Smooth muscle cell (in vitro differentiated cells): ENCODE measurements around the gene SOX8. TPM values are rescaled to one million over a fixed set of nuclear protein-coding genes. Genes with fewer than 3 reads are reported as not detected.

Experiments used
- DNase-seq: peaks from one replicate; lab custom pipeline; 2025; ENCODE audit not compliant: unreplicated experiment; lab: John Stamatoyannopoulos, UW
- H2AFZ ChIP-seq: fragments of 200-600 bp; sonication (generic); 2 replicates; pipeline ENCODE4 v1.6.0; 2016; ENCODE audit warnings: antibody characterized with exemption, low read depth, mild to moderate bottlenecking
- H3F3A ChIP-seq: fragments of 200-600 bp; sonication (generic); 2 replicates; pipeline ENCODE4 v1.6.0; 2017; ENCODE audit warnings: antibody characterized with exemption, low read depth
- H3K27ac ChIP-seq: fragments of 200-600 bp; sonication (generic); 2 replicates; pipeline ENCODE4 v1.5.1; 2016; ENCODE audit warnings: low read depth, mild to moderate bottlenecking
- H3K27me3 ChIP-seq: fragments of 200-600 bp; sonication (generic); 2 replicates; pipeline ENCODE4 v1.6.1; 2016; ENCODE audit warnings: low read depth, mild to moderate bottlenecking
- H3K36me3 ChIP-seq: fragments of 200-600 bp; sonication (generic); 2 replicates; pipeline ENCODE4 v1.5.1; 2016; ENCODE audit warnings: low read depth
- H3K4me1 ChIP-seq: fragments of 200-600 bp; sonication (generic); 2 replicates; pipeline ENCODE4 v1.5.1; 2016; ENCODE audit warnings: low read depth
- H3K4me2 ChIP-seq: fragments of 200-600 bp; sonication (generic); 2 replicates; pipeline ENCODE4 v1.6.0; 2016; ENCODE audit warnings: mild to moderate bottlenecking
- H3K4me3 ChIP-seq: fragments of 200-600 bp; sonication (generic); 2 replicates; pipeline ENCODE4 v1.5.1; 2016; ENCODE audit warnings: mild to moderate bottlenecking
- H3K79me2 ChIP-seq: fragments of 200-600 bp; sonication (generic); 2 replicates; pipeline ENCODE4 v1.6.0; 2016; ENCODE audit warnings: low read depth, mild to moderate bottlenecking
- H3K9ac ChIP-seq: fragments of 200-600 bp; sonication (generic); 2 replicates; pipeline ENCODE4 v1.6.0; 2016; ENCODE audit warnings: low read depth
- H3K9me3 ChIP-seq: fragments of 200-600 bp; sonication (generic); replicated peaks from 2 replicates; pipeline ENCODE4 v1.5.1; 2016; ENCODE audit warnings: low read depth
- H4K20me1 ChIP-seq: fragments of 200-600 bp; sonication (generic); 2 replicates; pipeline ENCODE4 v1.6.0; 2016; ENCODE audit warnings: low read depth
- CTCF ChIP-seq: fragments of 200-600 bp; sonication (generic); IDR thresholded peaks from 2 replicates; pipeline ENCODE4 v1.5.1; 2017; ENCODE audit warnings: borderline replicate concordance, mild to moderate bottlenecking, antibody characterized with exemption; ENCODE audit not compliant: insufficient read depth, poor library complexity, severe bottlenecking
- WGBS: methylation state at CpG from one replicate; pipeline ENCODE4 v1.1.7; 2016; ENCODE audit warnings: low lambda C conversion rate; 5-methylcytosine and 5-hydroxymethylcytosine counted together
- polyA plus RNA-seq: library from polyadenylated mRNA; unstranded; fragments of >200 nt; fragmentation: Nextera tagmentation; extraction: Ambion mirVana; gene quantifications from 2 replicates; pipeline ENCODE4 v1.2.1, GENCODE V29; 2016
- total RNA-seq: library from RNA; depleted of rRNA; stranded (reverse); fragments of >200 nt; gene quantifications from 2 replicates; pipeline ENCODE4 v1.2.3, GENCODE V29; 2014

The SOX8 gene
- total and polyA plus RNA-seq, 2 experiments from 2014 or later = 1.8 to 3.5 TPM

GRCh38 chr16:976389-976931, 5.1 kb upstream of the SOX8 start:
- H3K36me3 ChIP-seq = no peaks in the 10 kb centered on the region
- no peaks in the 10 kb centered on the region for H3K79me2 ChIP-seq
- no peak overlapping the region for H3K4me3 ChIP-seq
- H4K20me1 ChIP-seq = no peaks in the 10 kb centered on the region
- no peak for DNase-seq
- H3K9ac ChIP-seq = no peak overlapping the region
- WGBS = 89% methylated on average over 24 of the region's 24 CpGs
- H3K27ac ChIP-seq = no peak overlapping the region
- no peaks in the 10 kb centered on the region for H3F3A ChIP-seq
- no peak overlapping the region for H3K4me2 ChIP-seq
- no peak overlapping the region for H2AFZ ChIP-seq
- no peaks in the 10 kb centered on the region for H3K9me3 ChIP-seq
- H3K27me3 ChIP-seq = no peaks in the 10 kb centered on the region
- H3K4me1 ChIP-seq = peaks cover 5% of the 10 kb centered on the region
- TF ChIP-seq CTCF = no peak

- no peak for DNase-seq
- no peak for TF ChIP-seq CTCF
- no peaks in the 10 kb centered on the region for H3K79me2 ChIP-seq
- no peaks in the 10 kb centered on the region for H3K9me3 ChIP-seq
- H2AFZ ChIP-seq = no peak overlapping the region
- H3K4me1 ChIP-seq = peaks cover 5% of the 10 kb centered on the region
- H3K27ac ChIP-seq = no peak overlapping the region
- no peak overlapping the region for H3K4me2 ChIP-seq
- H3K27me3 ChIP-seq = peaks cover 4% of the 10 kb centered on the region
- H3F3A ChIP-seq = no peaks in the 10 kb centered on the region
- WGBS = 93% methylated on average over 27 of the region's 28 CpGs
- H3K9ac ChIP-seq = no peak overlapping the region
- no peaks in the 10 kb centered on the region for H4K20me1 ChIP-seq
- H3K36me3 ChIP-seq = no peaks in the 10 kb centered on the region
- no peak overlapping the region for H3K4me3 ChIP-seq
Measured at GRCh38 chr16:977081-977701, 4.4 kb upstream of the SOX8 start.

GRCh38 chr16:977896-978295, 3.7 kb upstream of the SOX8 start:
- Histone ChIP-seq H3F3A (no peaks in the 10 kb centered on the region), H3K27me3 (peaks cover 7% of the 10 kb centered on the region), H3K4me1 (peaks cover 8% of the 10 kb centered on the region), H2AFZ (no peak overlapping the region), H3K36me3 (no peaks in the 10 kb centered on the region), H3K9ac (no peak overlapping the region), H3K4me2 (no peak overlapping the region), H3K9me3 (no peaks in the 10 kb centered on the region), H3K27ac (no peak overlapping the region), H3K4me3 (no peak overlapping the region), H4K20me1 (no peaks in the 10 kb centered on the region), H3K79me2 (no peaks in the 10 kb centered on the region)
- TF ChIP-seq CTCF = no peak
- 89% methylated on average over 4 of the region's 8 CpGs for WGBS
- DNase-seq = no peak

GRCh38 chr16:978403-978802, 3.2 kb upstream of the SOX8 start:
- peaks cover 10% of the 10 kb centered on the region for H3K4me1 ChIP-seq
- TF ChIP-seq CTCF = no peak
- no peak overlapping the region for H3K4me2 ChIP-seq
- H3K36me3 ChIP-seq = no peaks in the 10 kb centered on the region
- peaks cover 7% of the 10 kb centered on the region for H3K27me3 ChIP-seq
- no peak overlapping the region for H3K4me3 ChIP-seq
- H2AFZ ChIP-seq = no peak overlapping the region
- no peaks in the 10 kb centered on the region for H3K9me3 ChIP-seq
- DNase-seq = no peak
- H3K9ac ChIP-seq = no peak overlapping the region
- no peaks in the 10 kb centered on the region for H4K20me1 ChIP-seq
- H3F3A ChIP-seq = no peaks in the 10 kb centered on the region
- no peaks in the 10 kb centered on the region for H3K79me2 ChIP-seq
- WGBS = 78% methylated on average over 9 of the region's 9 CpGs
- no peak overlapping the region for H3K27ac ChIP-seq
